Tongue (tissue), 2 donors: ENCODE data around the gene ENOX1. TPM values are rescaled to one million over a fixed set of nuclear protein-coding genes. Genes with fewer than 3 reads are reported as not detected.

Experiments used
- DNase-seq: peaks from one replicate; pipeline ENCODE4 v3.0.0-alpha.2; 2015
- total RNA-seq: library from RNA; depleted of rRNA; stranded (reverse); fragments of >200 nt; gene quantifications from one replicate; pipeline ENCODE4 v1.2.3, GENCODE V29; 2014

Gene ENOX1
- total RNA-seq, 1 donor from 2014 or later: 11.8 TPM

GRCh38 chr13:43545317-43545874 is 241.4 kb downstream of the ENOX1 start:
- peak; percentile 37 for DNase-seq

DNA sequence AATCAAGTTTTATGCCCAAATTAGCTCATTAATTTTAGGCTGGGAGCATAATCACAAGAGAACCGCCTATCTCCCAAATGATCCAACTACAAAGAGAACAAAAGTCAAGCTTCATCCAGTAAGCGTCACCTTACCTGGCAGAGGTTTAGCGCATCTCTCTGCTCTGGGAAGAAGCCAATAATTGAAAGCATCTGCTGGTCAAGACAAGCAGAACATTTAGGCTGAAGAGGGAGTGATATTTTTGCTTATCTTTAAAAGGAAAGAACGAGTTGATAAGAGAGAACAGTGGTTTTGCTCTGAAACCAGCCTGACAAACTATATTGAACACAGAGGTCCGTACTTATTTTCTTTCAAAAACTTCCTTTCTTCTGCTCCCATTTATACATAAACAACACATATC is 242.1 kb downstream of the ENOX1 start:
- DNase-seq: no peak

DNA sequence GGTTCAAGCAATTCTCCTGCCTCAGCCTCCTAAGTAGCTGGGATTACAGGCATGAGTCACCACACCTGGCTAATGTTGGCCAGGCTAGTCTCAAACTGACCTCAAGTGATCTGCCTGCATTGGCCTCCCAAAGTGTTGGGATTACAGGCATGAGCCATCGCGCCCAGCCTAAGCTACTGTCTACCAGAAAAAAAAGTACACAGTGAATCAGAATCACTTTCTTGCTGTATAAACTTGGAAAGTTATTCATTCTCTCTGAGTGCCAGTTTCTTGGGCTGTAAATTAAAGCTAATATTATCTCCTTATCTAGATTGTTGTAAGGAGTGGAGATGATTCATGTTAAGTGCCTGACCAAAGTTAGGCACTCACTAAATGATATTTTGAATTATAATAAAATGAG is 242.8 kb downstream of the ENOX1 start:
- DNase-seq: no peak

DNA sequence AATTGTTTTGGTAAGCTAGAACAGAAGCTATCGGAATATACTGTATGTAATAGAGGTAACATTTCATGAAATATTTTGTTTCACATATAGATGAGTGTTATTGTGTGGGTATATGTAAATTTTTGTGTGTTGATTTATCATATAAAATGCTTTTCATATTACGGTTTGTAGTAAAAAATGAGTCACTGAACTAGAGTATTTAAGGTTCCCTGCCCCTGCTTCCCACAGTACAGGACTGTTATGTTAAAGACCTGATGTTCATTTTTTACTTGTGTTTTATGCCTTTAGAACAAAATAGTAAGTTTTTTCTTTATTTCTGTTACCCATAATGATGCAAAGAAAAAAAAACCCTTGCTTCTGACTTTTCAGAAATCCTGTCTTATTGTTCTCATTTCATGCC is 243.4 kb downstream of the ENOX1 start:
- no peak for DNase-seq

DNA sequence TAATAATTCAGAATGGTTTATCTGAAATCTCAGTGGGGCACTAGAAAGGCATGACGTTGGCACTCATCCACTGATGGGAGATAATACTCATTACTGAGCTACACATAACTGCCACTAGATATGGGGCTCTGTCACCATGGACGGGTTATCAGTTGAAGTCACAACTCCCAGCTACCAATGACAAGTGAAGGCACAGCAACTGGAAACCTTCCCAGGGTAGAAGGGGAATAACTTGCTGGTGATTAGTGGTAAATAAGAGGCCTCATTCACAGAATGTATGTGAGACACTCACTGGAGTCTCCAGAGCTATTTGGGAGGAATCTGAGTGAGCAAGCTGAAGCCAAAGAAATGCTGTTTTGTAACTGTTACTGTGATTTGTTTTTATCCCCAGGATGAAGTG is 249.6 kb downstream of the ENOX1 start:
- DNase-seq: no peak

DNA sequence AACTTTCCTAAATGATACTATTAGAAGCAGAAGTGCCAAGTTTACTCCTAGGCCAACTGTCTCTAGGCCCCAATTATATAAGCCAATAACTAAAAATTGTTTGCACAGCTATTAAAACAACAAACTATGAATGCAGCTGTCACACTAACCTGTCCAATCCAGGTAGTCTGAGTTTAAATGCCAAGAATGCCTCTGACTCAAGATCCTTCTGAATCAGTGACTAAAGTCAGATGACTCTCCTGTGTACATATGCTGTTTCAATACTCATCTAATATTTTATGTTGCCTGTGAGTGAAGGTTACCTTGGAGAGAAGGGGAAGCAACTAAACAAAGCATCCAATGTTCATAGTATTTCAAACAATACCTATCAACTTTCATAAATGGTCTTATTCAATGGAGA is 257.0 kb downstream of the ENOX1 start:
- DNase-seq: no peak

GRCh38 chr13:43528992-43529391 is 257.8 kb downstream of the ENOX1 start:
- DNase-seq: no peak

- no peak for DNase-seq
Observed at GRCh38 chr13:43522788-43523187, 264.0 kb downstream of the ENOX1 start.

DNA sequence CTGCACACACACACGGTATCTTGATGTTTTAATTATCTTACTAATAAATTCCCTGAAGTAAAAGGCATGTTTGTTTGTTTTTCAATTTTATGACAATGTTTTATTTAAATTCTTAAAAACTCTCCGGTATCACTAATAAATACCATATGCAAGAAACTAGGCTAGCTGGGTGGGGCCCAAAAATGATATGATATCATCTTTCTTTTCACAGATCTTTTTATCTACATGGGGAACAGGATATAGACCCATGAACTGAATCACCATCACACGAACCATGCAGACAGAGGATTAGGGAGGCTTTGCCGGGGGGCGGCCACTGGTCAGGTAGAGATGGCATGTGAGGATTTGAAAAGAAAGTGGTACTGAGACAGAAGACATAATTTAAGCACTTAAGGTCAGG is 266.4 kb downstream of the ENOX1 start:
- DNase-seq: no peak

DNA sequence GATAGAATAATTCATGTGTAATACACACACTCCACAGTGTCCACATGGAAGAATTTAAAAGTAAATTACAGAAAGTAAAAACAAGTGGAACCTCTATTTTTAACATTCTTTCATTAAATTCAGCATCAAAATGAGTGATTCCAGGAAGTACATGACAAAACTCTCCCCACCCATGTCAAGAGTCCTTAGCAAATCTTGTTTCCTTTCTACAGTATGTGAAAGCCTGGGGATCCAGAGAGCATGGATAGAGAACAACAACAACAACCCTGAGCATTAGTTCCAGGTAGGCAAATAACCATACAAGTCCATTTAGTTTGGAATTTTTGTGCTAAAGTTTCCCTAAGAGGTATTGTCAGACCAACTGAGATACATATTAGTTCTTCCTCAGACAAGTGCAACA is 267.9 kb downstream of the ENOX1 start:
- DNase-seq: no peak

DNA sequence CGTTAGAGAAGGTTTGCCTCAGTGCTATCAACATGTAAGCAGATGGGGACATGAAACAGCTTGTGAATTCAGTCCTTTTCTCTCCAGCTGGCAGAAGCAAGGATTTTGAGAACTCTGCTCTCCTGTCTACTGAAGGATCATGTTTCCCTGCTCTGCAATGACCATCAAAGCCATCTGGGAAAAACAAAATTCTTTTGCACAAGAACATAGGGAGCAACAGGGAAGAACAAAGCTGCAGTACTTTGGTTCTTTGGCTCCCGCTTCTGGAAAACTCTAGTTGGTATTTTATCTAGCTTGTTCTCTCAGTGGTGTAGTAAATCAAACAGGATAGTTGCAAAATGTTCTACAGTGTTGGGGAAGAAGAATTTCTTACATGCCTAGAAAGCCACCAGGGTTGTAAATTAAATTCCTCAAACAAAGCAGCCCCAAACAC is 270.4 kb downstream of the ENOX1 start:
- DNase-seq: peak; percentile 86

- DNase-seq: peak; percentile 59
Observed at GRCh38 chr13:43515531-43515930, 271.2 kb downstream of the ENOX1 start.

DNA sequence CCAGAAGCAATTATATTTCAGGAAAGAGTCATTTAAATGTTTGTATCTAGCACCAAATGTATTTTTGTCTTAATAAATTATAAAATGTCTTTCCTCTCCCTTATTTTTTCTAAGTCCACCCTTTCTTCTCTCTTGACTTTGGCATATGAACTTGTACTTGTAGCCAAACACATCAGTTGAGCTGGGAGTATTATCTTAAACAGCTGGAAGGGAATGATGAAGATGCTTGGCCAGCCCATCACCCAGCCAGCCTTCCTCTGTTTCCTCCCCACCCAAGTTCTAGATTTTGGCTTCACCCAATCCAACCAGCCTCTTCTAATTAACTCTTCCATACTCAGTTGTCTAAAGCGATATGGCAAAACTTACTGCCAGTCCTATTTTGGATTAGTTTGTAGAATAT is 272.5 kb downstream of the ENOX1 start:
- peak; percentile 26 for DNase-seq

DNA sequence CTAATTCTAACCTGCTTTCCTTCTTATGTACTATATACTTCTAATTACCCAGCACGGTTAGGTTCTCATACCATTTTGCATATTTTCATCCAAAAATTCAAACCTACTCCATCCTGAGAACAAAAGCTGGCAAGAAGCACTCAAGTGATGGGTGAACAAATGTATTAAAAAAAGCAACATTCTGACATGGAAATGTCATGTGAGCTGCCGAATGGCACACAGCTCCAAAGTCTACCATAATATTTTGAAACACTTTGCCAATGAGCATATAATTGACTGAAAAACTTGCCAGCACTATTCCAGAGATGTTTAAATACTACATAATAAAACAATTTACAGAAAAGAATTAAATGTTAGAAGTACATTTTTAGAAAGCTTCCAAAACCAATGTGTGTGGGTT is 274.6 kb downstream of the ENOX1 start:
- no peak for DNase-seq

DNA sequence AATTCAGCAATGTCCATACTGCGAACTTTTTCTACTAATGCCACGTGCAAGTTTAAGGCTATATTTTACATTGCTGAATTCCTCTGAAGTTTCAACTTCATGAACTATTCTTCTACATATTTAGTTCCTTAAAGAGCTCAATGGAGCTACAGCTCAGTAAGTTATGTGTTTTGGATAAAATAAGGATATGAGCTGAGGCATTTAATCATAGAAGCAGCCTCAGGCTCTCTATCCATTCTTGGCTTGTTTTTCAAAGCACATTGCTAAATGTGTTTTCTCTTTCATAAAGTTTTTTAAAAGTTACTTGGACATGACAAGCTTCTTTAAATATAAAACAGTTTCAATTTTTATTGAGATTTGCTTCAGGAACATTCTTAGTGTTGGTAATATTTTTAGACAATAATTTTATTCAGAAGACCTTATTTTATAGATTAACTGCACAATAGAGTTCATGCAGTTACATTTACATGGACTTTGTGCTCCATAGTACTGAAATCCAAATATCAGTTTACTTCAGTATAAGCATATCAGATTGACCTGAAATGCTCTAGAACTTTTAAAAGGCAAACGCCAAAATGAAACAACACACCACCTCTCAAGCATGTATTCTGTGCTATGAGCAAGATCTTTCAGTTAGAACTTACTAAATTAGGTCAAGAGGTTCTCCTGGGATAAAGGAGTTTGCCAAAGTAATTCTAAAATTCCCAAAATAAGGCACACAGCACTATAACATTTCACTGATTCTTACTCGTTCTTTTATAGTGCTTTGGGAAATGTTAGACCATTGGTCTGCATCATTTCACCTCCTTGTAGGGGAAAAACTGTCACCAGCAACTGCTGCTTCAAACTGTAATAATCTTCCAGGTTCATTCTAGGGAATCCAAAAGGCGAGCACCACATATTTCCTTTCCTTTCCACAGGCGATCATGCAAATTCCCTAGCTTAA is 275.5 kb downstream of the ENOX1 start:
- DNase-seq: no peak

DNA sequence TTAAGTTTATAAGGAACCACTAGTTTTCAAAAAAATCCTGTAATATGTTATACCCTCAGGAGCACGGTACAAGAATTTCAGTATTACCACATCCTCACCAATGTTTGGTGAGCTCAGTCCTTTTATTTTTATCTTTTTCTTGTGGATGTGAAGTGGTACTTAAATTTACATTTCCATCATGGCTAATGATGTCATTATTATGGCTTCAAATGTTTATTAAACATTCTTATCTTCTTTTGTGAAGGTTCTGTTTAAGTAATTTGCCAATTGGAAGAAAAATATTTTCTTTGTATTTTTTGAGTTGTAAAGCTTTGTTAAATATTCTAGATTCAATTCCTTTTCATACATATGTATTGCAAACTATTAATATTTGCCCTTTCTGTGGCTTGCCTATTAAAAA is 291.0 kb downstream of the ENOX1 start:
- DNase-seq: no peak

DNA sequence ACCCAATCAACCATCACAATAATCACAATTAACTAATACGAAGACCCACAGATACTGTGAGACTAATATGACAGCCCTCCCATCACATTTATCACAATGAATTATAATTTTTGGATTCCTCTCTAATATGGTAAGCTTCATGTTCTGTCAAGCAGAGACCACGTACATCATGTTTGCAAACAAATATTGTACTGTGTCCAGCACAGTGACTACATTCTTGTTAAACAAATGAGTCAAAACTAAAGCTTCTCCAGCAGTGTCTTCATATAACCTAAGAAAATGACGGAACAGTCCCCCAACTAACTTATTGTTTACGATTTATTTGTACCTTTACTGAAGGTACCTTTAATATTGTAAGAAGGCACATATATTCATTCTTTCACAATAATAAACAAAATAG is 292.6 kb downstream of the ENOX1 start:
- no peak for DNase-seq

DNA sequence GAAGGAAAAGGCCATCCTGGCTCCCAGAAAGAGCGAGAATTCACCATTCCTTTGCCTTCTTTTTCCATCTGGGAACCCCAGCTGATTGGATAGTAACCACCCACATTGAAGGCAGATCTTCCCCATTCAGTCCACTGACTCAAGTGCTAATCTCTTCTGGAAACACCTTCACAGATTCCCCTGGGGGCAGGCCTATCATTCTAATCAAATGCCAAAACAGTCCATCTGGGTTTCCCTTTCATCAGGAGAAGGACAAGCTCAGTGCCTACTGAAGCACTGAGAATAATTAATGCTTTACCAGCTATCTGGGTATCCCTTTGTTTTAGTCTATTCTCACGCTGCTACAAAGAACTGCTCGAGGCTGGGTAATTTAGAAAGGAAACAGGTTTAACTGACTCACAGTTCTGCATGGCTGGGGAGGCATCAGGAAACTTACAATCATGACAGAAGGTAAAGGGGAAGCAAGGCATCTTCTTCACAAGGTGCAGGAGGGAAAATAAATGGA is 293.2 kb downstream of the ENOX1 start:
- no peak for DNase-seq

DNA sequence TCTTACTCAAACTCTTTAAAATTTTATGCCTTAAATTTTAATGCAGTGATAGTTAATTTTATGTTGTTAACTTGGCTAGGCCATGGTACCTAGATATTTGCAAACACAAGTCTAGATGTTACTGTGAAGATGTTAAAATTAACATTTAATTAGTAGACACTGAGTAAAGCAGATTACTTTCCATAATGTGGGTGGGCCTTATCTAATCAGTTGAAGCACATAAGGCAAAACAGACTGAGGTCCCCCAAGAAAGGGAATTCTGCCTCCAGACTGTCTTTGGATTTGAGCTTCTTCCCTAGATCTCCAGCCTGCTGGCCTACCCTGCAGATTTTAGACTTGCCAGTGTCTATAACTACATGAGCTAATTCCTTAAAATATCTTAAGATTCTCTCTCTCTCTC is 294.0 kb downstream of the ENOX1 start:
- no peak for DNase-seq

DNA sequence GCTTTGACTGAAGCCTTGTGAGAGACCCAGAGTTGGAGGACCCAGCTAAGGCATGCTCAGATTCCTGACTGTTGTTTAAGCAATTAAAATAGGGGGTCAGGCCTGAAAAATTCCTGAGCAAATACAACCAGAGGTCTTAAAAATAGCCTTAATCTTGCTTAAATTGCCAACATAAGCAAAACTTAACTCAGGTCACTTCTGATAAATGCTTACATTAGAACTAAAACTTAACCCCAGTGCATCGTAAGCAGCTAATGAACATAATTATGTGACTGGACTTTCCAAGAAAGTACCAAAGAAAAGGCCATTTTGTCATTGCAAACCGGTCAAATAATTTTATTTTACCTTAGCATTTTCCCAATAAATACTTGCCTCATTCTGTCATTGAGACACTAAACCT is 294.5 kb downstream of the ENOX1 start:
- no peak for DNase-seq

DNA sequence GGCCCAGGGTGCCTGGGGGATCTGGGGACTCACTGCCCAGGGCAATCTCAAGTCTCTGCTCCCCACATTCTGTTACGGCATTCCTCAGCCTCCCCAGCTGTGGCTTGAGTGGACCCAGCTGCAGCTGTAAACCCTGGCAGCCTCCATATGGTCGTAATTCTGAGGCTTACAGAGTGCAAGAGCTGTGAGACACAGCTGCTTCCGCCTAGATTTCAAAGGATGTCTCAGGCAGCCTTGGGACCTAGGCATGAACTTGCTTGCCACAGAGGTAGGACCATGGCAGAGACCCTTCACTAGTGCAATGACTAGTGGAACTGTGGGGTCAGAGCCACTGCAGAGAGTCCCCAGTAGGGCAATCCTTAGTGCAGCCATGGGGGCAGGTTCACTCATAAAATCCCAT is 297.5 kb downstream of the ENOX1 start:
- DNase-seq: peak; percentile 82

DNA sequence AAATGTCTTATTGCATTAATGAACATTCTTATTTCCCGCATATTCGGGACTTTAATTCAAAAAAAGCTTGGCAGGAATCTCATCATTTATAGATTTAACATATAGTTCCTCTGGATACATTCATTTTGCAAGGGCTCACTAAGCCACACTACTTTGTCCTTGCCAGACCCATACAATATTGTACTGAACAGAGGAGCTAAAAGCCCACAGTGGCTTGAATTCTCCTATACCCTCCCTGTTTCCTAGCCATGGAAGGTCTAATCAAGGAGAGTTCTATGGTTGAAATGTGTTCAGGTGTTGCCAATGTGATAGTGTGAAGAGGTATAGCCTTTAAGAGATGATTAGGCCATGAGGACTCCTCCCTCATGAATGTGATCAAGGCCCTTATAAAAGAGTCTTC is 298.9 kb downstream of the ENOX1 start:
- no peak for DNase-seq

- no peak for DNase-seq
Observed at GRCh38 chr13:43487461-43487860, 299.3 kb downstream of the ENOX1 start.
